ENCODE results near the gene ERBIN. TPM values are rescaled to one million over a fixed set of nuclear protein-coding genes. Genes with fewer than 3 reads are reported as not detected.
A peak's percentile ranks its signal among the peaks of the same experiment; 100 is the strongest.

The ERBIN gene
- polyA plus RNA-seq, 1 of the 3 experiments (the other 2 are of a cell fraction), result 10.3 TPM

GRCh38 chr5:65880496-65881072, 45.8 kb upstream of the ERBIN start:
- no peaks in the 10 kb centered on the region for H3K79me2 ChIP-seq (ENCODE audit: insufficient read depth)
- no peaks in the 10 kb centered on the region for H3K36me3 ChIP-seq (replicated peaks in 1 of 2; ENCODE audit: control insufficient read depth in 1 of 2, insufficient read depth in 2 of 2, low read length in 1 of 2)
- H3K27ac ChIP-seq (ENCODE audit: low read depth in 2 of 2, low read length in 1 of 2), result peak overlapping the region in 1 of 2 experiments; percentile 67; a peak in 1 of 4 replicates
- H3K9ac ChIP-seq, result no peak overlapping the region
- H3K27me3 ChIP-seq (ENCODE audit: insufficient read depth), result no peaks in the 10 kb centered on the region
- H2AFZ ChIP-seq (ENCODE audit: low read depth), result no peak overlapping the region
- 0 out of 2 replicates have a peak, but pooled peaks cover 6% of the 10 kb centered on the region for H3K9me3 ChIP-seq
- WGBS (ENCODE audit: low lambda C conversion rate), result 56% methylated on average over 3 of the region's 3 CpGs
- no peaks in the 10 kb centered on the region; a peak in 1 of 4 replicates for H3K4me1 ChIP-seq (ENCODE audit: control insufficient read depth in 1 of 2, insufficient read depth in 2 of 2, low read depth in 1 of 2, low read length in 1 of 2)
- ChIA-PET CTCF (no interaction called here), POLR2A (no interaction called here)
- no peaks in the 10 kb centered on the region for H4K20me1 ChIP-seq (ENCODE audit: insufficient read depth)
- H3K9me2 ChIP-seq, result no peaks in the 10 kb centered on the region
- TF ChIP-seq, protein P1, sequence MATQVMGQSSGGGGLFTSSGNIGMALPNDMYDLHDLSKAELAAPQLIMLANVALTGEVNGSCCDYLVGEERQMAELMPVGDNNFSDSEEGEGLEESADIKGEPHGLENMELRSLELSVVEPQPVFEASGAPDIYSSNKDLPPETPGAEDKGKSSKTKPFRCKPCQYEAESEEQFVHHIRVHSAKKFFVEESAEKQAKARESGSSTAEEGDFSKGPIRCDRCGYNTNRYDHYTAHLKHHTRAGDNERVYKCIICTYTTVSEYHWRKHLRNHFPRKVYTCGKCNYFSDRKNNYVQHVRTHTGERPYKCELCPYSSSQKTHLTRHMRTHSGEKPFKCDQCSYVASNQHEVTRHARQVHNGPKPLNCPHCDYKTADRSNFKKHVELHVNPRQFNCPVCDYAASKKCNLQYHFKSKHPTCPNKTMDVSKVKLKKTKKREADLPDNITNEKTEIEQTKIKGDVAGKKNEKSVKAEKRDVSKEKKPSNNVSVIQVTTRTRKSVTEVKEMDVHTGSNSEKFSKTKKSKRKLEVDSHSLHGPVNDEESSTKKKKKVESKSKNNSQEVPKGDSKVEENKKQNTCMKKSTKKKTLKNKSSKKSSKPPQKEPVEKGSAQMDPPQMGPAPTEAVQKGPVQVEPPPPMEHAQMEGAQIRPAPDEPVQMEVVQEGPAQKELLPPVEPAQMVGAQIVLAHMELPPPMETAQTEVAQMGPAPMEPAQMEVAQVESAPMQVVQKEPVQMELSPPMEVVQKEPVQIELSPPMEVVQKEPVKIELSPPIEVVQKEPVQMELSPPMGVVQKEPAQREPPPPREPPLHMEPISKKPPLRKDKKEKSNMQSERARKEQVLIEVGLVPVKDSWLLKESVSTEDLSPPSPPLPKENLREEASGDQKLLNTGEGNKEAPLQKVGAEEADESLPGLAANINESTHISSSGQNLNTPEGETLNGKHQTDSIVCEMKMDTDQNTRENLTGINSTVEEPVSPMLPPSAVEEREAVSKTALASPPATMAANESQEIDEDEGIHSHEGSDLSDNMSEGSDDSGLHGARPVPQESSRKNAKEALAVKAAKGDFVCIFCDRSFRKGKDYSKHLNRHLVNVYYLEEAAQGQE (IDR thresholded peaks at IDR 0.05; ENCODE audit: low read depth, low read length), result no peak
- no peak for TF ChIP-seq FOSL2 (IDR thresholded peaks at IDR 0.05; ENCODE audit: borderline replicate concordance, low read depth)
- TF ChIP-seq NRF1 (IDR thresholded peaks at IDR 0.05; ENCODE audit: low read depth, low read length), result no peak
- TF ChIP-seq RCOR1 (IDR thresholded peaks at IDR 0.05; ENCODE audit: low read length), result no peak
- TF ChIP-seq MEF2A (IDR thresholded peaks at IDR 0.05; ENCODE audit: borderline replicate concordance, low read depth), result no peak
- TF ChIP-seq EZH2phosphoT487 (IDR thresholded peaks at IDR 0.05; ENCODE audit: borderline replicate concordance, low read depth), result no peak
- no peak for TF ChIP-seq ELF1 (IDR thresholded peaks at IDR 0.05)
- TF ChIP-seq GATA2 (CRISPR knock-in tag; IDR thresholded peaks at IDR 0.05), result no peak
- TF ChIP-seq RXRA (IDR thresholded peaks at IDR 0.05; ENCODE audit: borderline replicate concordance, low read depth), result no peak
- TF ChIP-seq, protein P2, sequence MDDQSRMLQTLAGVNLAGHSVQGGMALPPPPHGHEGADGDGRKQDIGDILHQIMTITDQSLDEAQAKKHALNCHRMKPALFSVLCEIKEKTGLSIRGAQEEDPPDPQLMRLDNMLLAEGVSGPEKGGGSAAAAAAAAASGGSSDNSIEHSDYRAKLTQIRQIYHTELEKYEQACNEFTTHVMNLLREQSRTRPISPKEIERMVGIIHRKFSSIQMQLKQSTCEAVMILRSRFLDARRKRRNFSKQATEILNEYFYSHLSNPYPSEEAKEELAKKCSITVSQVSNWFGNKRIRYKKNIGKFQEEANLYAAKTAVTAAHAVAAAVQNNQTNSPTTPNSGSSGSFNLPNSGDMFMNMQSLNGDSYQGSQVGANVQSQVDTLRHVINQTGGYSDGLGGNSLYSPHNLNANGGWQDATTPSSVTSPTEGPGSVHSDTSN (IDR thresholded peaks at IDR 0.05), result no peak
- no peak for TF ChIP-seq CTCF (IDR thresholded peaks at IDR 0.05)
- TF ChIP-seq SIN3A (IDR thresholded peaks at IDR 0.05; ENCODE audit: borderline replicate concordance, low read depth, low read length), result no peak
- TF ChIP-seq, protein P3, sequence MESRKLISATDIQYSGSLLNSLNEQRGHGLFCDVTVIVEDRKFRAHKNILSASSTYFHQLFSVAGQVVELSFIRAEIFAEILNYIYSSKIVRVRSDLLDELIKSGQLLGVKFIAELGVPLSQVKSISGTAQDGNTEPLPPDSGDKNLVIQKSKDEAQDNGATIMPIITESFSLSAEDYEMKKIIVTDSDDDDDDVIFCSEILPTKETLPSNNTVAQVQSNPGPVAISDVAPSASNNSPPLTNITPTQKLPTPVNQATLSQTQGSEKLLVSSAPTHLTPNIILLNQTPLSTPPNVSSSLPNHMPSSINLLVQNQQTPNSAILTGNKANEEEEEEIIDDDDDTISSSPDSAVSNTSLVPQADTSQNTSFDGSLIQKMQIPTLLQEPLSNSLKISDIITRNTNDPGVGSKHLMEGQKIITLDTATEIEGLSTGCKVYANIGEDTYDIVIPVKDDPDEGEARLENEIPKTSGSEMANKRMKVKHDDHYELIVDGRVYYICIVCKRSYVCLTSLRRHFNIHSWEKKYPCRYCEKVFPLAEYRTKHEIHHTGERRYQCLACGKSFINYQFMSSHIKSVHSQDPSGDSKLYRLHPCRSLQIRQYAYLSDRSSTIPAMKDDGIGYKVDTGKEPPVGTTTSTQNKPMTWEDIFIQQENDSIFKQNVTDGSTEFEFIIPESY (IDR thresholded peaks at IDR 0.05; ENCODE audit: borderline replicate concordance, low read depth), result no peak
- no peak for TF ChIP-seq TEAD4 (IDR thresholded peaks at IDR 0.05; ENCODE audit: borderline replicate concordance, insufficient read depth)
- TF ChIP-seq EP300 (IDR thresholded peaks at IDR 0.05; ENCODE audit: borderline replicate concordance in 1 of 2, low read depth in 1 of 2, low read length in 1 of 2), result no peak
- no peak for TF ChIP-seq RAD21 (IDR thresholded peaks at IDR 0.05; ENCODE audit: low read length)
- no peak for TF ChIP-seq TCF12 (IDR thresholded peaks at IDR 0.05)
- TF ChIP-seq NFIC (IDR thresholded peaks at IDR 0.05; ENCODE audit: borderline replicate concordance), result no peak
- no peak for TF ChIP-seq YY1 (IDR thresholded peaks at IDR 0.05; ENCODE audit: low read depth)
- H3K4me3 ChIP-seq (ENCODE audit: low read depth in 2 of 2, low read length in 1 of 2), result no peak overlapping the region
- no peak overlapping the region for H3K4me2 ChIP-seq
- H3F3A ChIP-seq (replicated peaks; ENCODE audit: insufficient read depth), result peaks cover 17% of the 10 kb centered on the region
- DNase-seq, result no peak

Data from SK-N-SH (cell line).